K562 (cell line): Measurements from ENCODE around the gene PIN1. TPM values are rescaled to one million over a fixed set of nuclear protein-coding genes. Genes with fewer than 3 reads are reported as not detected.
A peak's percentile ranks its signal among the peaks of the same experiment; 100 is the strongest.

ENCODE experiments used
- ATAC-seq: fragments of 200-7000 bp; cut with Tn5 transposase; 3 replicates; pipeline ENCODE4 v1.9.1; 2020; ENCODE audit warnings: moderate library complexity
- BruUV-seq: library from RNA; stranded (reverse); fragments of 400-500 nt; replicated peaks from 2 replicates; lab custom pipeline; 2021; lab: Mats Ljungman, UMichigan
- CTCF ChIA-PET: fragments of 300-600 bp; formaldehyde crosslinking; extraction: SDS; loops from one replicate; lab custom pipeline; 2021; ENCODE audit warnings: low intra/inter-chr PET ratio; lab: Yijun Ruan, JAX
- POLR2A ChIA-PET: fragments of 300-600, 350-650 bp; sonication (Branson Sonifier 250); formaldehyde crosslinking; extraction: SDS; loops from one replicate; lab custom pipeline; 2021; ENCODE audit warnings: antibody characterized with exemption, inconsistent platforms; lab: Yijun Ruan, JAX
- DNase-seq, 4 experiments: peaks; one replicate each; pipeline versions ENCODE4 v3.0.0 to v3.0.0-alpha.2; 2011 to 2018; ENCODE audit warnings: low spot score in 3 of 4, mixed read lengths in 3 of 4; ENCODE audit errors: extremely low read depth in 1 of 4
- FAIRE-seq: peaks from 2 replicates; lab custom pipeline; 2011; peaks lifted over from hg19 to GRCh38; lab: Jason Lieb, UNC
- H2AFZ ChIP-seq: 2 replicates; pipeline ENCODE4 v1.6.0; 2011; ENCODE audit warnings: low read depth, low read length, control low read depth, inconsistent platforms
- H3K27ac ChIP-seq: fragments of 200-600 bp; 3 replicates; pipeline ENCODE4 v1.8.0; 2011; ENCODE audit warnings: low read depth, mild to moderate bottlenecking, control low read depth, inconsistent platforms, low read length, moderate library complexity, mixed read lengths; ENCODE audit errors: extremely low read depth
- H3K27me3 ChIP-seq, 2 experiments: fragments of 300-600 bp in 1 of 2; 2 replicates in 1 of 2; 3 replicates in 1 of 2; pipeline versions ENCODE4 v1.6.0 to v1.8.0; 2011; ENCODE audit warnings: inconsistent platforms in 2 of 2, low read length in 2 of 2, mild to moderate bottlenecking in 1 of 2, mixed read lengths in 1 of 2, moderate library complexity in 1 of 2; ENCODE audit not compliant: control insufficient read depth in 2 of 2, insufficient read depth in 2 of 2
- H3K36me3 ChIP-seq: fragments of 300-600 bp; 3 replicates; pipeline ENCODE4 v1.8.0; 2011; ENCODE audit warnings: mild to moderate bottlenecking, low read length, inconsistent platforms; ENCODE audit not compliant: control insufficient read depth, insufficient read depth
- H3K4me1 ChIP-seq, 2 experiments: fragments of 200-600 bp in 1 of 2; replicated peaks in 1 of 2; 2 replicates in 1 of 2; 3 replicates in 1 of 2; pipeline versions ENCODE4 v1.5.1 to v1.8.0; 2011; ENCODE audit warnings: inconsistent platforms in 2 of 2, low read length in 2 of 2, mild to moderate bottlenecking in 1 of 2, mixed read lengths in 1 of 2, moderate library complexity in 1 of 2; ENCODE audit not compliant: control insufficient read depth in 2 of 2, insufficient read depth in 2 of 2
- H3K4me2 ChIP-seq: 2 replicates; pipeline ENCODE4 v1.6.1; 2011; ENCODE audit warnings: low read length, control low read depth, inconsistent platforms, mixed read lengths; ENCODE audit not compliant: insufficient read depth
- H3K4me3 ChIP-seq: fragments of 200-600 bp; sonication (generic), shearing (Covaris generic); 2 replicates; pipeline ENCODE4 v1.5.1; 2016; ENCODE audit warnings: control low read depth, inconsistent platforms
- H3K79me2 ChIP-seq: fragments of 200-600 bp; 3 replicates; pipeline ENCODE4 v1.8.0; 2011; ENCODE audit warnings: low read length, inconsistent platforms; ENCODE audit not compliant: control insufficient read depth, insufficient read depth
- H3K9ac ChIP-seq, 2 experiments: 2 replicates each; pipeline versions ENCODE4 v1.6.0 to v1.6.1; 2011; ENCODE audit warnings: low read depth in 2 of 2, low read length in 2 of 2, control low read depth in 1 of 2, inconsistent platforms in 1 of 2, mild to moderate bottlenecking in 1 of 2, mixed read lengths in 1 of 2; ENCODE audit not compliant: insufficient read depth in 1 of 2
- H3K9me1 ChIP-seq: one replicate; pipeline ENCODE4 v1.6.0; 2011; ENCODE audit warnings: inconsistent platforms, mild to moderate bottlenecking, low read length, moderate library complexity; ENCODE audit not compliant: control insufficient read depth, insufficient read depth
- H3K9me3 ChIP-seq: replicated peaks from 2 replicates; pipeline ENCODE4 v1.5.1; 2011; ENCODE audit warnings: low read depth, low read length, inconsistent platforms; ENCODE audit not compliant: control insufficient read depth, insufficient read depth
- H4K20me1 ChIP-seq: replicated peaks from 2 replicates; pipeline ENCODE4 v1.6.1; 2011; ENCODE audit warnings: low read length, inconsistent platforms, mixed read lengths; ENCODE audit not compliant: control insufficient read depth, insufficient read depth
- CREB1 ChIP-seq, 2 experiments: sonication (generic) in 1 of 2; formaldehyde crosslinking in 1 of 2; IDR thresholded peaks; 2 replicates each; pipeline versions ENCODE4 v1.6.1 to v1.8.0; 2012 to 2022; ENCODE audit warnings: inconsistent platforms in 1 of 2, mild to moderate bottlenecking in 1 of 2, missing genetic modification reagents in 1 of 2, moderate library complexity in 1 of 2
- CXXC5 ChIP-seq: fragments of 250-450 bp; sonication (Bioruptor Pico); IDR thresholded peaks from 2 replicates; pipeline ENCODE4 v1.8.0; 2022; ENCODE audit warnings: inconsistent platforms, mild to moderate bottlenecking, moderate library complexity
- DLX4 ChIP-seq: fragments of 250-450 bp; sonication (Bioruptor Pico); IDR thresholded peaks from 2 replicates; pipeline ENCODE4 v1.6.1; 2021; ENCODE audit warnings: mild to moderate bottlenecking
- FOXJ2 ChIP-seq: fragments of 200-800 bp; sonication (Bioruptor generic); IDR thresholded peaks from 2 replicates; pipeline ENCODE4 v1.6.1; 2016; ENCODE audit warnings: missing genetic modification characterization, missing compliant biosample characterization
- ILF3 ChIP-seq: fragments of 450-650 bp; IDR thresholded peaks from 2 replicates; pipeline ENCODE4 v1.6.1; 2018; ENCODE audit warnings: antibody characterized with exemption, mild to moderate bottlenecking, moderate library complexity, borderline replicate concordance
- KDM4B ChIP-seq, 2 experiments: fragments of 450-650 bp in 1 of 2; sonication (generic) in 1 of 2; IDR thresholded peaks; 2 replicates each; pipeline ENCODE4 v1.6.1; 2016 to 2017; ENCODE audit warnings: borderline replicate concordance in 2 of 2, antibody characterized with exemption in 1 of 2, low read depth in 1 of 2, mild to moderate bottlenecking in 1 of 2
- RB1 ChIP-seq: fragments of 450-650 bp; IDR thresholded peaks from 2 replicates; pipeline ENCODE4 v1.6.1; 2017; ENCODE audit warnings: low read depth, mild to moderate bottlenecking
- REST ChIP-seq, 2 experiments: fragments of 450-650 bp; formaldehyde crosslinking in 1 of 2; IDR thresholded peaks; 2 replicates each; pipeline versions ENCODE4 v1.4.0 to v1.6.1; 2014 to 2020; ENCODE audit warnings: mild to moderate bottlenecking in 2 of 2, borderline replicate concordance in 1 of 2, low read depth in 1 of 2
- TOE1 ChIP-seq, 2 experiments: fragments of 450-650 bp in 1 of 2; sonication (generic) in 1 of 2; formaldehyde crosslinking in 1 of 2; IDR thresholded peaks; 2 replicates each; pipeline versions ENCODE4 v1.7.1 to v1.8.0; 2016 to 2022; ENCODE audit warnings: borderline replicate concordance in 2 of 2, mild to moderate bottlenecking in 2 of 2, antibody characterized with exemption in 1 of 2, inconsistent platforms in 1 of 2, low read depth in 1 of 2, missing genetic modification reagents in 1 of 2, moderate library complexity in 1 of 2
- WGBS: fragments of 100-300 bp; shearing (Covaris generic); methylation state at CpG from one replicate; pipeline ENCODE4 v1.1.6; 2016; ENCODE audit warnings: low coverage, mixed read lengths; ENCODE audit not compliant: insufficient coverage; ENCODE audit errors: missing lambda C conversion rate; 5-methylcytosine and 5-hydroxymethylcytosine counted together
- in situ Hi-C: fragments of 300-500 bp; cut with MboI; formaldehyde crosslinking; loops from 4 replicates; pipeline ENCODE4 v1.15.0; 2018; ENCODE audit warnings: inconsistent platforms, mixed read lengths
- intact Hi-C: fragments of 100-400 bp; cut with micrococcal nuclease; formaldehyde crosslinking; loops from 2 replicates; pipeline ENCODE4 v1.14.2; 2022
- polyA plus RNA-seq, 8 experiments: library from polyadenylated mRNA; depleted of rRNA in 4 of 8; stranded (reverse) in 5 of 8; unstranded in 3 of 8; fragments of >200 nt; fragmentation: Nextera tagmentation in 2 of 8; fragmentation: Illumina TruSeq in 1 of 8; extraction: Ambion mirVana in 2 of 8; extraction: Trizol in 1 of 8; gene quantifications; 2 replicates each; pipeline versions ENCODE4 v1.2.1 to v1.2.3, GENCODE V29; 2011 to 2014; ENCODE audit warnings: inconsistent platforms in 1 of 8, missing spikeins in 1 of 8
- total RNA-seq, 7 experiments: library from RNA; depleted of rRNA in 6 of 7; stranded (reverse); fragments of >200 nt in 6 of 7; fragmentation: Illumina TruSeq in 2 of 7; extraction: Trizol in 2 of 7; gene quantifications; 2 replicates each; pipeline versions ENCODE4 v1.2.1 to v1.2.3, GENCODE V29; 2011 to 2021; ENCODE audit warnings: low replicate concordance in 1 of 7

PIN1 gene
- total and polyA plus RNA-seq, 9 of the 15 experiments (the other 6 are each of a cell fraction or from before 2014, with no cell fraction given) = 1.6 to 178 (median 42.5) TPM

GRCh38 chr19:9796113-9796773 is 38.9 kb upstream of the PIN1 start:
- CTCF ChIA-PET = interaction anchor here (0.6 to 2.6 kb wide), 6 partner anchors 151 to 1141 kb away, joined by 3 to 25 read pairs (median 4); no protein-coding TSS in a partner anchor
- H3K4me1 ChIP-seq = peaks cover 3 to 7% of the 10 kb centered on the region in 2 experiments; a peak in 4 of 5 replicates
- no peaks in the 10 kb centered on the region for H3K9me1 ChIP-seq
- peak; percentile 98 for FAIRE-seq
- no peaks in the 10 kb centered on the region for H3K27me3 ChIP-seq
- H4K20me1 ChIP-seq = no peaks in the 10 kb centered on the region
- H3K9ac ChIP-seq = no peak overlapping the region
- intact Hi-C loops = no loop called here
- peak; percentile 53 to 91 (median 59) for DNase-seq
- no peak overlapping the region for H3K4me3 ChIP-seq
- in situ Hi-C loops = loop anchor here (10.0 kb wide), 1 partner anchor 661 kb away; no protein-coding TSS in a partner anchor
- peaks cover 3% of the 10 kb centered on the region; the same call in 1 of the 3 replicates for H3K79me2 ChIP-seq
- peak overlapping the region; percentile 56 for H2AFZ ChIP-seq
- 32% methylated on average over 5 of the region's 6 CpGs for WGBS
- H3K27ac ChIP-seq = no peak overlapping the region
- no peak overlapping the region; the same call in 1 of the 2 replicates for H3K4me2 ChIP-seq
- no TSS peak for BruUV-seq
- peaks cover 5% of the 10 kb centered on the region; the same call in 1 of the 2 replicates for H3K9me3 ChIP-seq
- H3K36me3 ChIP-seq = no peaks in the 10 kb centered on the region
- peak; percentile 63 for ATAC-seq
- POLR2A ChIA-PET = interaction anchor here (0.7 to 0.9 kb wide), 3 partner anchors 8 to 482 kb away, joined by 3 read pairs; partner anchors contain the start of gene FBXL12
- TF ChIP-seq ILF3 (no peak), TOE1 (IDR thresholded peaks at IDR 0.05; ENCODE audit: borderline replicate concordance) (no peak), TOE1 (CRISPR knock-in tag; IDR thresholded peaks at IDR 0.05; ENCODE audit: borderline replicate concordance, low read depth) (no peak), DLX4 (no peak), FOXJ2 (tag) (peak; percentile 82), RB1 (peak; percentile 21; the same call in 1 of the 2 replicates), CREB1 (IDR thresholded peaks at IDR 0.05) (no peak), CREB1 (CRISPR knock-in tag; IDR thresholded peaks at IDR 0.05) (no peak), CXXC5 (CRISPR knock-in tag) (no peak), KDM4B (IDR thresholded peaks at IDR 0.05; ENCODE audit: borderline replicate concordance in 2 of 2, low read depth in 1 of 2) (no peak), REST (IDR thresholded peaks at IDR 0.05; ENCODE audit: borderline replicate concordance) (peak; percentile 92), REST (CRISPR knock-in tag; IDR thresholded peaks at IDR 0.05; ENCODE audit: low read depth) (no peak)
